K562 (cell line): ENCODE results near the gene CBX8. TPM values are rescaled to one million over a fixed set of nuclear protein-coding genes. Genes with fewer than 3 reads are reported as not detected.
A peak's percentile ranks its signal among the peaks of the same experiment; 100 is the strongest.

Experiments
- ATAC-seq: fragments of 200-7000 bp; cut with Tn5 transposase; 3 replicates; pipeline ENCODE4 v1.9.1; 2020; ENCODE audit warnings: moderate library complexity
- BruUV-seq: library from RNA; stranded (reverse); fragments of 400-500 nt; replicated peaks from 2 replicates; lab custom pipeline; 2021; lab: Mats Ljungman, UMichigan
- CTCF ChIA-PET: fragments of 300-600 bp; formaldehyde crosslinking; extraction: SDS; loops from one replicate; lab custom pipeline; 2021; ENCODE audit warnings: low intra/inter-chr PET ratio; lab: Yijun Ruan, JAX
- POLR2A ChIA-PET: fragments of 300-600, 350-650 bp; sonication (Branson Sonifier 250); formaldehyde crosslinking; extraction: SDS; loops from one replicate; lab custom pipeline; 2021; ENCODE audit warnings: antibody characterized with exemption, inconsistent platforms; lab: Yijun Ruan, JAX
- DNase-seq, 4 experiments: peaks; one replicate each; pipeline versions ENCODE4 v3.0.0 to v3.0.0-alpha.2; 2011 to 2018; ENCODE audit warnings: low spot score in 3 of 4, mixed read lengths in 3 of 4; ENCODE audit errors: extremely low read depth in 1 of 4
- FAIRE-seq: peaks from 2 replicates; lab custom pipeline; 2011; peaks lifted over from hg19 to GRCh38; lab: Jason Lieb, UNC
- H2AFZ ChIP-seq: 2 replicates; pipeline ENCODE4 v1.6.0; 2011; ENCODE audit warnings: low read depth, low read length, control low read depth, inconsistent platforms
- H3K27ac ChIP-seq: fragments of 200-600 bp; 3 replicates; pipeline ENCODE4 v1.8.0; 2011; ENCODE audit warnings: low read depth, mild to moderate bottlenecking, control low read depth, inconsistent platforms, low read length, moderate library complexity, mixed read lengths; ENCODE audit errors: extremely low read depth
- H3K27me3 ChIP-seq, 2 experiments: fragments of 300-600 bp in 1 of 2; 2 replicates in 1 of 2; 3 replicates in 1 of 2; pipeline versions ENCODE4 v1.6.0 to v1.8.0; 2011; ENCODE audit warnings: inconsistent platforms in 2 of 2, low read length in 2 of 2, mild to moderate bottlenecking in 1 of 2, mixed read lengths in 1 of 2, moderate library complexity in 1 of 2; ENCODE audit not compliant: control insufficient read depth in 2 of 2, insufficient read depth in 2 of 2
- H3K36me3 ChIP-seq: fragments of 300-600 bp; 3 replicates; pipeline ENCODE4 v1.8.0; 2011; ENCODE audit warnings: mild to moderate bottlenecking, low read length, inconsistent platforms; ENCODE audit not compliant: control insufficient read depth, insufficient read depth
- H3K4me1 ChIP-seq, 2 experiments: fragments of 200-600 bp in 1 of 2; replicated peaks in 1 of 2; 2 replicates in 1 of 2; 3 replicates in 1 of 2; pipeline versions ENCODE4 v1.5.1 to v1.8.0; 2011; ENCODE audit warnings: inconsistent platforms in 2 of 2, low read length in 2 of 2, mild to moderate bottlenecking in 1 of 2, mixed read lengths in 1 of 2, moderate library complexity in 1 of 2; ENCODE audit not compliant: control insufficient read depth in 2 of 2, insufficient read depth in 2 of 2
- H3K4me2 ChIP-seq: 2 replicates; pipeline ENCODE4 v1.6.1; 2011; ENCODE audit warnings: low read length, control low read depth, inconsistent platforms, mixed read lengths; ENCODE audit not compliant: insufficient read depth
- H3K4me3 ChIP-seq: fragments of 200-600 bp; sonication (generic), shearing (Covaris generic); 2 replicates; pipeline ENCODE4 v1.5.1; 2016; ENCODE audit warnings: control low read depth, inconsistent platforms
- H3K79me2 ChIP-seq: fragments of 200-600 bp; 3 replicates; pipeline ENCODE4 v1.8.0; 2011; ENCODE audit warnings: low read length, inconsistent platforms; ENCODE audit not compliant: control insufficient read depth, insufficient read depth
- H3K9ac ChIP-seq, 2 experiments: 2 replicates each; pipeline versions ENCODE4 v1.6.0 to v1.6.1; 2011; ENCODE audit warnings: low read depth in 2 of 2, low read length in 2 of 2, control low read depth in 1 of 2, inconsistent platforms in 1 of 2, mild to moderate bottlenecking in 1 of 2, mixed read lengths in 1 of 2; ENCODE audit not compliant: insufficient read depth in 1 of 2
- H3K9me1 ChIP-seq: one replicate; pipeline ENCODE4 v1.6.0; 2011; ENCODE audit warnings: inconsistent platforms, mild to moderate bottlenecking, low read length, moderate library complexity; ENCODE audit not compliant: control insufficient read depth, insufficient read depth
- H3K9me3 ChIP-seq: replicated peaks from 2 replicates; pipeline ENCODE4 v1.5.1; 2011; ENCODE audit warnings: low read depth, low read length, inconsistent platforms; ENCODE audit not compliant: control insufficient read depth, insufficient read depth
- H4K20me1 ChIP-seq: replicated peaks from 2 replicates; pipeline ENCODE4 v1.6.1; 2011; ENCODE audit warnings: low read length, inconsistent platforms, mixed read lengths; ENCODE audit not compliant: control insufficient read depth, insufficient read depth
- ADNP ChIP-seq: fragments of 200-800 bp; sonication (Bioruptor generic); IDR thresholded peaks from 2 replicates; pipeline ENCODE4 v1.6.1; 2016; ENCODE audit warnings: missing genetic modification characterization, missing compliant biosample characterization
- ARID1B ChIP-seq: fragments of 450-650 bp; IDR thresholded peaks from 2 replicates; pipeline ENCODE4 v1.6.1; 2016; ENCODE audit warnings: antibody characterized with exemption, mild to moderate bottlenecking, inconsistent platforms
- KDM1A ChIP-seq, 2 experiments: fragments of 450-650 bp; IDR thresholded peaks; 2 replicates each; pipeline ENCODE4 v1.6.1; 2016; ENCODE audit warnings: mild to moderate bottlenecking in 2 of 2
- MAFG ChIP-seq: fragments of 450-650 bp; conservative IDR thresholded peaks from 2 replicates; pipeline ENCODE4 v1.6.1; 2016; ENCODE audit warnings: missing genetic modification characterization, missing compliant biosample characterization
- PHF21A ChIP-seq: fragments of 450-650 bp; IDR thresholded peaks from 2 replicates; pipeline ENCODE4 v1.6.1; 2017; ENCODE audit warnings: low read depth, borderline replicate concordance
- RHOXF2B ChIP-seq: fragments of 250-450 bp; sonication (Bioruptor Pico); conservative IDR thresholded peaks from 2 replicates; pipeline ENCODE4 v1.5.1; 2021
- SMARCA4 ChIP-seq: fragments of 450-650 bp; IDR thresholded peaks from 2 replicates; pipeline ENCODE4 v1.6.1; 2016
- TAF9B ChIP-seq: fragments of 450-650 bp; IDR thresholded peaks from 2 replicates; pipeline ENCODE4 v1.6.1; 2018; ENCODE audit warnings: mild to moderate bottlenecking; ENCODE audit not compliant: partially characterized antibody
- ZKSCAN1 ChIP-seq: fragments of 150-350 bp; IDR thresholded peaks from 2 replicates; pipeline ENCODE4 v1.6.1; 2016; ENCODE audit warnings: low read depth, low read length
- ZNF274 ChIP-seq: IDR thresholded peaks from 2 replicates; pipeline ENCODE4 v1.6.1; 2011; ENCODE audit warnings: low read depth, mild to moderate bottlenecking, low read length, moderate library complexity, borderline replicate concordance
- ZZZ3 ChIP-seq: fragments of 450-650 bp; IDR thresholded peaks from 2 replicates; pipeline ENCODE4 v1.6.1; 2016; ENCODE audit warnings: antibody characterized with exemption, mild to moderate bottlenecking, moderate library complexity
- WGBS: fragments of 100-300 bp; shearing (Covaris generic); methylation state at CpG from one replicate; pipeline ENCODE4 v1.1.6; 2016; ENCODE audit warnings: low coverage, mixed read lengths; ENCODE audit not compliant: insufficient coverage; ENCODE audit errors: missing lambda C conversion rate; 5-methylcytosine and 5-hydroxymethylcytosine counted together
- in situ Hi-C: fragments of 300-500 bp; cut with MboI; formaldehyde crosslinking; loops from 4 replicates; pipeline ENCODE4 v1.15.0; 2018; ENCODE audit warnings: inconsistent platforms, mixed read lengths
- intact Hi-C: fragments of 100-400 bp; cut with micrococcal nuclease; formaldehyde crosslinking; loops from 2 replicates; pipeline ENCODE4 v1.14.2; 2022
- polyA plus RNA-seq, 8 experiments: library from polyadenylated mRNA; depleted of rRNA in 4 of 8; stranded (reverse) in 5 of 8; unstranded in 3 of 8; fragments of >200 nt; fragmentation: Nextera tagmentation in 2 of 8; fragmentation: Illumina TruSeq in 1 of 8; extraction: Ambion mirVana in 2 of 8; extraction: Trizol in 1 of 8; gene quantifications; 2 replicates each; pipeline versions ENCODE4 v1.2.1 to v1.2.3, GENCODE V29; 2011 to 2014; ENCODE audit warnings: inconsistent platforms in 1 of 8, missing spikeins in 1 of 8
- total RNA-seq, 7 experiments: library from RNA; depleted of rRNA in 6 of 7; stranded (reverse); fragments of >200 nt in 6 of 7; fragmentation: Illumina TruSeq in 2 of 7; extraction: Trizol in 2 of 7; gene quantifications; 2 replicates each; pipeline versions ENCODE4 v1.2.1 to v1.2.3, GENCODE V29; 2011 to 2021; ENCODE audit warnings: low replicate concordance in 1 of 7
- TF ChIP-seq, protein P1 (sequence below): fragments of 450-650 bp; IDR thresholded peaks from 2 replicates; pipeline ENCODE4 v1.6.1; 2017; ENCODE audit warnings: antibody characterized with exemption, mild to moderate bottlenecking
- TF ChIP-seq, protein P2 (sequence below), 2 experiments: IDR thresholded peaks in 1 of 2; conservative IDR thresholded peaks in 1 of 2; 2 replicates each; pipeline ENCODE4 v1.6.1; 2016; ENCODE audit warnings: low read depth in 2 of 2, mild to moderate bottlenecking in 1 of 2, missing compliant biosample characterization in 1 of 2, missing genetic modification characterization in 1 of 2, moderate library complexity in 1 of 2

CBX8 gene
- total and polyA plus RNA-seq, 9 of the 15 experiments (the other 6 are each of a cell fraction or from before 2014, with no cell fraction given), result 0.08 to 11.9 (median 2.6) TPM

DNA sequence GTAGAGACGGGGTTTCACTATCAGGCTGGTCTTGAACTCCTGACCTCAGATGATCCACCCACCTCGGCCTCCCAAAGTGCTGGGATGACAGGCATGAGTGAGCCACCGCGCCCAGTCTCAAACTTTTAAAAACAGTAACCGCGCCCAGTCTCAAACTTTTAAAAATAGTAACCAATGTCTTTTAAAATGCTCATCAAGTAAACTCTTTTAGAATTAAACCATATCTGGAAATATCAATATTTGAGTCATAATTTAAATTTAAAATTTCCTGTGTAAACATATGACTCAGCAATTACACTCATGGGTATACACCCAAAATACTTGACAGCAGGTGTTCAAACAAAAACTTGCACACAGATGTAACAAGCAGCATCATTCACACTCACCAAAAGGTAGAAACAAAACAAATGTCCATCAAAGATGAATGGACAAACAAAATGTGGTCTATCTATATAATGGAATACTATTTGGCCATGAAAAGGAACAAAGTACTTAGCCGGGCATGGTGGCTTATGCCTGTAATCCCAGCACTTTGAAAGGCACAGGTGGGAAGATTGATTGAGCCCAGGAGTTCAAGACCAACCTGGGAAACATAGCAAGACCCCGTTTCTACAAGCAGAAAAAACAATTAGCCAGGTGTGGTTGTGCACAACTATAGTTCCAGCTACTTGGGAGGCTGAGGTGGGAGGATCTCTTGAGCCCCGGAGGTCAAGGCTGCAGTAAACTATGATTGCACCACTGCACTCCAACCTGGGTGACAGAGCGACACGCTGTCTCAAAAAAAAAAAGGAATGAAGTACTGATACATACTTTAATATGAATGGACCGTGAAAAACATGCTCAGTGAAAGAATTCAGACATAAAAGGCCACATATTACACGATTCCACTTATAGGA, 46.0 kb downstream of the CBX8 start:
- H4K20me1 ChIP-seq, result no peaks in the 10 kb centered on the region
- no peaks in the 10 kb centered on the region for H3K36me3 ChIP-seq
- H3K9ac ChIP-seq, result no peak overlapping the region
- no peaks in the 10 kb centered on the region; a peak in 1 of 5 replicates for H3K27me3 ChIP-seq
- in situ Hi-C loops, result no loop called here
- no peaks in the 10 kb centered on the region for H3K79me2 ChIP-seq
- H3K9me3 ChIP-seq, result no peaks in the 10 kb centered on the region
- intact Hi-C loops, result no loop called here
- no peak for DNase-seq
- H3K9me1 ChIP-seq, result no peaks in the 10 kb centered on the region
- no peak overlapping the region for H3K27ac ChIP-seq
- H2AFZ ChIP-seq, result 0 out of 2 replicates have a peak overlapping the region, but pooled peaks have one; percentile 17
- no TSS peak for BruUV-seq
- ATAC-seq, result 0 out of 3 replicates have a peak, but pooled peaks have one; percentile 14
- WGBS, result 31% methylated on average over 13 of the region's 13 CpGs
- no peak overlapping the region for H3K4me2 ChIP-seq
- peaks cover 18 to 20% of the 10 kb centered on the region in 2 experiments for H3K4me1 ChIP-seq
- ChIA-PET POLR2A (interaction anchor here (1.5 kb wide), 1 partner anchor 26 kb away, joined by 3 read pairs; no protein-coding TSS in a partner anchor), CTCF (no interaction called here)
- FAIRE-seq, result peak; percentile 51
- H3K4me3 ChIP-seq, result no peak overlapping the region
- peak; percentile 40; the same call in 1 of the 2 replicates for TF ChIP-seq ADNP (tag)
- no peak for TF ChIP-seq ZKSCAN1
- peak; percentile 95 for TF ChIP-seq MAFG (tag)
- TF ChIP-seq, protein P1, sequence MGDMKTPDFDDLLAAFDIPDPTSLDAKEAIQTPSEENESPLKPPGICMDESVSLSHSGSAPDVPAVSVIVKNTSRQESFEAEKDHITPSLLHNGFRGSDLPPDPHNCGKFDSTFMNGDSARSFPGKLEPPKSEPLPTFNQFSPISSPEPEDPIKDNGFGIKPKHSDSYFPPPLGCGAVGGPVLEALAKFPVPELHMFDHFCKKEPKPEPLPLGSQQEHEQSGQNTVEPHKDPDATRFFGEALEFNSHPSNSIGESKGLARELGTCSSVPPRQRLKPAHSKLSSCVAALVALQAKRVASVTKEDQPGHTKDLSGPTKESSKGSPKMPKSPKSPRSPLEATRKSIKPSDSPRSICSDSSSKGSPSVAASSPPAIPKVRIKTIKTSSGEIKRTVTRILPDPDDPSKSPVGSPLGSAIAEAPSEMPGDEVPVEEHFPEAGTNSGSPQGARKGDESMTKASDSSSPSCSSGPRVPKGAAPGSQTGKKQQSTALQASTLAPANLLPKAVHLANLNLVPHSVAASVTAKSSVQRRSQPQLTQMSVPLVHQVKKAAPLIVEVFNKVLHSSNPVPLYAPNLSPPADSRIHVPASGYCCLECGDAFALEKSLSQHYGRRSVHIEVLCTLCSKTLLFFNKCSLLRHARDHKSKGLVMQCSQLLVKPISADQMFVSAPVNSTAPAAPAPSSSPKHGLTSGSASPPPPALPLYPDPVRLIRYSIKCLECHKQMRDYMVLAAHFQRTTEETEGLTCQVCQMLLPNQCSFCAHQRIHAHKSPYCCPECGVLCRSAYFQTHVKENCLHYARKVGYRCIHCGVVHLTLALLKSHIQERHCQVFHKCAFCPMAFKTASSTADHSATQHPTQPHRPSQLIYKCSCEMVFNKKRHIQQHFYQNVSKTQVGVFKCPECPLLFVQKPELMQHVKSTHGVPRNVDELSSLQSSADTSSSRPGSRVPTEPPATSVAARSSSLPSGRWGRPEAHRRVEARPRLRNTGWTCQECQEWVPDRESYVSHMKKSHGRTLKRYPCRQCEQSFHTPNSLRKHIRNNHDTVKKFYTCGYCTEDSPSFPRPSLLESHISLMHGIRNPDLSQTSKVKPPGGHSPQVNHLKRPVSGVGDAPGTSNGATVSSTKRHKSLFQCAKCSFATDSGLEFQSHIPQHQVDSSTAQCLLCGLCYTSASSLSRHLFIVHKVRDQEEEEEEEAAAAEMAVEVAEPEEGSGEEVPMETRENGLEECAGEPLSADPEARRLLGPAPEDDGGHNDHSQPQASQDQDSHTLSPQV, result no peak
- TF ChIP-seq, protein P2, sequence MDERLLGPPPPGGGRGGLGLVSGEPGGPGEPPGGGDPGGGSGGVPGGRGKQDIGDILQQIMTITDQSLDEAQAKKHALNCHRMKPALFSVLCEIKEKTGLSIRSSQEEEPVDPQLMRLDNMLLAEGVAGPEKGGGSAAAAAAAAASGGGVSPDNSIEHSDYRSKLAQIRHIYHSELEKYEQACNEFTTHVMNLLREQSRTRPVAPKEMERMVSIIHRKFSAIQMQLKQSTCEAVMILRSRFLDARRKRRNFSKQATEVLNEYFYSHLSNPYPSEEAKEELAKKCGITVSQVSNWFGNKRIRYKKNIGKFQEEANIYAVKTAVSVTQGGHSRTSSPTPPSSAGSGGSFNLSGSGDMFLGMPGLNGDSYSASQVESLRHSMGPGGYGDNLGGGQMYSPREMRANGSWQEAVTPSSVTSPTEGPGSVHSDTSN (CRISPR knock-in tag; IDR thresholded peaks at IDR 0.05; ENCODE audit: low read depth), result no peak
- TF ChIP-seq, protein P2 (tag; conservative IDR thresholded peaks at IDR 0.05; ENCODE audit: low read depth), result 0 out of 2 replicates have a peak, but pooled peaks have one; percentile 14
- TF ChIP-seq ZNF274, result no peak
- peak; percentile 45; the same call in 1 of the 2 replicates for TF ChIP-seq ARID1B
- peak; percentile 64 to 67 for TF ChIP-seq KDM1A (IDR thresholded peaks at IDR 0.05)
- no peak for TF ChIP-seq RHOXF2B (CRISPR knock-in tag)
- no peak for TF ChIP-seq ZZZ3
- TF ChIP-seq TAF9B, result peak; percentile 31
- no peak for TF ChIP-seq PHF21A
- 0 out of 2 replicates have a peak, but pooled peaks have one; percentile 24 for TF ChIP-seq SMARCA4
